ENCODE measurements around the gene LRRC27.

LRRC27 gene

DNA sequence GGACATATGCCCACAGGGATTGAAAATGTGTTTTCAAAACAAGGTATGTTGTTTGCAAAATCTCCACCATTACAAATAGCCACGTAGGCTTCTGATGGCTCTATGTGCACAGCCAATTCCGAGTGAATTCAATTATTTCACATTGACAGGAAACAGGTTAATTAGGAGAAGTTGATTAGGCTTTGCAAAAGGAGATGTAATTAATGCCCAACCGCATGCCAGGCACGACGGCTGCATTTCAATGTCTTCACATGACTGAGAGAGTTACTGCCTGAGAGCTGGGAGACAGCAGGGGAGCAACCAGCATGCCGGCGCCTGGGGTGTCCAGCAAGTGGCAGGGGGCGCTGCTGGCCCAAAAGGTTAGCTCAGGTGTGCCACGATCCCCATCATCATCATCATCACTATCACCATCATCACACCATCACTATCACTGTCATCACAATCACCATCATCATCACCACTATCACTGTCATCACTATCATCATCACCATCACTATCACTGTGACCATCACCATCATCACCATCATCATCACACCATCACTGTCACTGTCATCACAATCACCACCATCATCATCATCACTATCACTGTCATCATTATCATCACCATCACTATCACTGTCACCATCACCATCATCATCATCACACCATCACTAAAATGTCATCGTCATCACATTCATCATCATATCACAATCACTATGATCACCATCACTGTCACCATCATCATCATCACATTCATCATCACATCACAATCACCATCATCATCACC, 95.2 kb downstream of the LRRC27 start:
- DNase-seq (ENCODE audit: low read depth): no peak

DNA sequence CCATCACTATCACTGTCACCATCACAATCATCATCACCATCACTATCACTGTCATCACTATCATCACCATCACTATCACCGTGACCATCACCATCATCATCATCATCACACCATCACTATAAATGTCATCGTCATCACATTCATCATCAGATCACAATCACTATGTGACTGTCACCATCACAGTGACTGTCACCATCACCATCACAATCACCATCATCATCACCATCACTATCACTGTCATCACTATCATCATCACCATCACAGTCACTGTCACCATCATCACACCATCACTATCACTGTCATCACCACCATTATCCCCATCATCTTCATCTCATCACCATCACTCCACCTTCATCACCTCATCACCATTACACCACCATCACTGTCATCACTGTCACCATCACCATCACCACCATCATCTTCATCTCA, 96.0 kb downstream of the LRRC27 start:
- no peak for DNase-seq (ENCODE audit: low read depth)

DNA sequence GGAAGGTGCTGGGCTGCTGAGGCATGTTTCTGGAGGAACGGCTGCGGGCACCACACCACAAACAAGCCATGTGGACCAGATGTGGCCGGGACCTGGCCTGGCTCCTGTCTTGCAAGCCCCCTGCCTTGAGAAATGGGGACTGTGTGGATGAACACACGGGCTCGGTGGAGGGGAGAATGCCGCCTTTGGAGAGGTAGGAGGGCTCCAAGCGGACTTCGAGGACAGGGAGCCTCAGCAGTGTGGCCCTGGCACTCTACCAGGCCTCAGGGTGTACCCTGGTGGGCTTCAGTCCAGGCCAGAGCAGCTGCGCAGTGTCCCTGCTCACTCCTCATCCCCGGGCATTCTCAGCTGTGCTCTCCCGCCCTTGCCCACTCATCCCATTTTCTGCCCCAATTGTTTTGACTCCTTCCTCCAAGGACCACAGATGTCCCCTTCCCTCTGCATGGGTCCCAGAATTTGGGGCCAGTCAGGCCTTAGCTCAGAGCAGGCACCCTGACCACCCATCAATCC, 96.5 kb downstream of the LRRC27 start:
- DNase-seq (ENCODE audit: low read depth): no peak

All from HS-5 (cell line).